ENCODE results near the gene CRLF2.
"Not testable (repeated sequence)": the region's sequence is repeated elsewhere in the genome, so short reads cannot be mapped to it uniquely, and the experiment has no call there.

The CRLF2 gene

DNA sequence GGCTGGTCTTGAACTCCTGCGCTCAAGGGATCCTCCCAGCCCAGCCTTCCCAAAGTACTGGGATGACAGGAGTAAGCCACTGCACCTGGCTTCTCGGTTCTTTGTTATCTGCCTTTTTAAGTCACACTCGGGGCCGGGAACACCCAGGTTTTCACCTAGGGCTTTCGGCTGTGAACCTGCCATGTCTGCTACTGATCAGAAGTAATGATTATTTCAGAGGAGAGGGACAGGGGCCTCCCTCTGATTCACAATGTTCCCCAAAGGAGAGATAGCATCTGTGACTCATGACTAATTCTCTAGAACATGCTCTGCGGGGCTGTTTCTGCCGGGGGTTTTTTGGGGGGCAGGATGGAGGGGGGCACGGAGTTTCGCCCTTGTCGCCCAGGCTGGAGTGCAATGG is 26.9 kb downstream of the CRLF2 start:
- Histone ChIP-seq H3K9me3 (ENCODE audit: control insufficient read depth, low read length) (no peaks in the 10 kb centered on the region), H3K36me3 (ENCODE audit: control insufficient read depth, insufficient read depth, low read length) (no peaks in the 10 kb centered on the region), H3K27ac (no peak overlapping the region), H3K4me3 (ENCODE audit: low read depth, low read length) (no peak overlapping the region), H3K4me1 (no peaks in the 10 kb centered on the region), H3K4me2 (ENCODE audit: low read length) (no peak overlapping the region), H3K9ac (no peak overlapping the region), H3K27me3 (ENCODE audit: control insufficient read depth, insufficient read depth, low read length) (no peaks in the 10 kb centered on the region), H3K79me2 (no peaks in the 10 kb centered on the region), H2AFZ (no peak overlapping the region)
- TF ChIP-seq, protein P1, sequence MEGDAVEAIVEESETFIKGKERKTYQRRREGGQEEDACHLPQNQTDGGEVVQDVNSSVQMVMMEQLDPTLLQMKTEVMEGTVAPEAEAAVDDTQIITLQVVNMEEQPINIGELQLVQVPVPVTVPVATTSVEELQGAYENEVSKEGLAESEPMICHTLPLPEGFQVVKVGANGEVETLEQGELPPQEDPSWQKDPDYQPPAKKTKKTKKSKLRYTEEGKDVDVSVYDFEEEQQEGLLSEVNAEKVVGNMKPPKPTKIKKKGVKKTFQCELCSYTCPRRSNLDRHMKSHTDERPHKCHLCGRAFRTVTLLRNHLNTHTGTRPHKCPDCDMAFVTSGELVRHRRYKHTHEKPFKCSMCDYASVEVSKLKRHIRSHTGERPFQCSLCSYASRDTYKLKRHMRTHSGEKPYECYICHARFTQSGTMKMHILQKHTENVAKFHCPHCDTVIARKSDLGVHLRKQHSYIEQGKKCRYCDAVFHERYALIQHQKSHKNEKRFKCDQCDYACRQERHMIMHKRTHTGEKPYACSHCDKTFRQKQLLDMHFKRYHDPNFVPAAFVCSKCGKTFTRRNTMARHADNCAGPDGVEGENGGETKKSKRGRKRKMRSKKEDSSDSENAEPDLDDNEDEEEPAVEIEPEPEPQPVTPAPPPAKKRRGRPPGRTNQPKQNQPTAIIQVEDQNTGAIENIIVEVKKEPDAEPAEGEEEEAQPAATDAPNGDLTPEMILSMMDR (IDR thresholded peaks at IDR 0.05): no peak

DNA sequence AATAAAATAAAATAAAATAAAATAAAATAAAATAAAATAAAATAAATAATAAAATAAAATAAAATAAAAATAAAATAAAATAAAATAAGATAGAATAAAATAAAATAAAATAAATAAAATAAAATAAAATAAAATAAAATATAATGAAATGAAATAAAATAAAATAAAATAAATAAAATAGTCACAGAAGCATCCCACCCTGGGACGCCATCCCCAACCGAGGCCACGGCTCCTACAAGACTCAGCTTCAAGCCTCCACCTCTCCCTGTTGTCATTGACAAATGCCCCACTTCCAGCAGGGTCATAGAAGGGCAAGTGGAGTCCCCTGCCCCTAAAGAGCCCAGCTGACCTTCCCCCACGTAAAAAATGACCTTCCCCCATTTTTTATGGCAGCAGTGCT is 30.2 kb downstream of the CRLF2 start:
- Histone ChIP-seq H2AFZ (no peak overlapping the region), H3K4me2 (ENCODE audit: low read length) (no peak overlapping the region), H3K9ac (no peak overlapping the region), H3K27me3 (ENCODE audit: control insufficient read depth, insufficient read depth, low read length) (no peaks in the 10 kb centered on the region), H3K36me3 (ENCODE audit: control insufficient read depth, insufficient read depth, low read length) (no peaks in the 10 kb centered on the region), H3K4me1 (no peaks in the 10 kb centered on the region), H3K4me3 (ENCODE audit: low read depth, low read length) (no peak overlapping the region), H3K79me2 (no peaks in the 10 kb centered on the region), H3K27ac (no peak overlapping the region), H3K9me3 (ENCODE audit: control insufficient read depth, low read length) (no peaks in the 10 kb centered on the region)
- TF ChIP-seq, protein P1 (IDR thresholded peaks at IDR 0.05): no peak

DNA sequence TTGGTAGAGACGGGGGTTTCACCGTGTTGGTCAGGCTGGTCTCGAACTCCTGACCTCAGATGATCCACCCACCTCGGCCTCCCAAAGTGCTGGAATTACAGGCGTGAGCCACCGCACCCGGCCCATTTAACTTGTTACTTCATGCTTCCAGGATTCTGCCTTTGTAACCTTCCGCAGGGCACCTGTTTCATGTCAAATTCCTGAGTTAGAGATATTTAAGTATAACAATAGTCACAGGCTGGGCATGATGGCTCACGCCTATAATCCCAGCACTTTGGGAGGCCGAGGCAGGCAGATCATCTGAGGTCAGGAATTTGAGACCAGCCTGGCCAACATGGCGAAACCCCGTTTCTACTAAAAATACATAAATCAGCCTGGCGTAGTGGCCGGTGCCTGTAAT is 30.8 kb downstream of the CRLF2 start:
- H2AFZ ChIP-seq; H3K9me3 ChIP-seq (ENCODE audit: control insufficient read depth, low read length); H3K4me1 ChIP-seq; H3K4me3 ChIP-seq (ENCODE audit: low read depth, low read length); H3K79me2 ChIP-seq; H3K27me3 ChIP-seq (ENCODE audit: control insufficient read depth, insufficient read depth, low read length); H3K9ac ChIP-seq; H3K36me3 ChIP-seq (ENCODE audit: control insufficient read depth, insufficient read depth, low read length); H3K27ac ChIP-seq; H3K4me2 ChIP-seq (ENCODE audit: low read length): not testable (repeated sequence)

DNA sequence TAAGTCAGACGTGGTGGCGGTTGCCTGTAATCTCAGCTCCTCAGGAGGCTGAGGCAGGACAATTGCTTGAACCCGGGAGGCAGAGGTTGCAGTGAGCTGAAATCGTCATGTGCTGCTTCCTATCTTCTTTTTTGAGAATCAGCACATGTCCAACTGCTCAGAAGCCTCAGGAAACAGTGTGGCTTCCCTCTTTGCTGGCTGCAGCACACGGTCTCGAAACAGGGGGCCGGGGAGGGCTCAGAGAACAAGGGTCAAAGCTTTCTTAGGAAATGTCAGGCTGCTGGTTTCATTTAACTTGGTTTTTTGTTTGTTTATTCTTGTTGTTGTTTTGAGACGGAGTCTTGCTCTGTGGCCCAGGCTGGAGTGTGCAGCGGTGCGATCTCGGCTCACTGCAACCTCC is 31.3 kb downstream of the CRLF2 start:
- Histone ChIP-seq H2AFZ (no peak overlapping the region), H3K27ac (no peak overlapping the region), H3K27me3 (ENCODE audit: control insufficient read depth, insufficient read depth, low read length) (no peaks in the 10 kb centered on the region), H3K9ac (no peak overlapping the region), H3K79me2 (no peaks in the 10 kb centered on the region), H3K36me3 (ENCODE audit: control insufficient read depth, insufficient read depth, low read length) (no peaks in the 10 kb centered on the region), H3K9me3 (ENCODE audit: control insufficient read depth, low read length) (no peaks in the 10 kb centered on the region), H3K4me2 (ENCODE audit: low read length) (no peak overlapping the region), H3K4me1 (no peaks in the 10 kb centered on the region), H3K4me3 (ENCODE audit: low read depth, low read length) (no peak overlapping the region)
- TF ChIP-seq, protein P1 (IDR thresholded peaks at IDR 0.05): no peak

DNA sequence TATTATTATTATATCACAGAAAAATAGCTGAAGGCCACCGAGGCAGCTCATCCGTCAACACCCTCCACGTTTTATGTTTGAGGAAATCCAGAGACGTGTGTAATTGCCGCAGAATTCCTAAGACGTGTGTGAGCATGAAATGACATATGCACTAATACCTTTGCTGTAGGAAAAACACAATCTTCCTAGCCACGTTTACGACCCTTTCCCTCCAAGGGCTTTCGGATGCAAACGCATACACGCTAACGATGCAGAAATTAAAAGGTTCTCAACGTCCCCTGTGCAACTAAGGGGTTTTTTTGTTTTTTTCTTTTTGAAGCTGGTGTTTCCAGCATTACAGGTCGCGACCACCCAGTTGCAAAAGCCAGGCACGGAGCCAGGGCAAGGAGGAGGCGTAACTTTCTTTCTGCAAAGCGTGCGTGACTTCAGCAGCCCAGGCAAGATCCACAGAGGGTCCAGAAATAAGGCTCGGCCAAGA is 33.8 kb downstream of the CRLF2 start:
- no peak overlapping the region for H3K27ac ChIP-seq
- H3K4me1 ChIP-seq: no peaks in the 10 kb centered on the region
- H3K4me3 ChIP-seq (ENCODE audit: low read depth, low read length): no peak overlapping the region
- H3K9ac ChIP-seq: no peak overlapping the region
- TF ChIP-seq, protein P1 (IDR thresholded peaks at IDR 0.05): no peak
- H3K4me2 ChIP-seq (ENCODE audit: low read length): peak overlapping the region; percentile 31
- no peak overlapping the region for H2AFZ ChIP-seq
- no peaks in the 10 kb centered on the region for H3K36me3 ChIP-seq (ENCODE audit: control insufficient read depth, insufficient read depth, low read length)
- no peaks in the 10 kb centered on the region for H3K79me2 ChIP-seq
- H3K9me3 ChIP-seq (ENCODE audit: control insufficient read depth, low read length): no peaks in the 10 kb centered on the region
- no peaks in the 10 kb centered on the region for H3K27me3 ChIP-seq (ENCODE audit: control insufficient read depth, insufficient read depth, low read length)

DNA sequence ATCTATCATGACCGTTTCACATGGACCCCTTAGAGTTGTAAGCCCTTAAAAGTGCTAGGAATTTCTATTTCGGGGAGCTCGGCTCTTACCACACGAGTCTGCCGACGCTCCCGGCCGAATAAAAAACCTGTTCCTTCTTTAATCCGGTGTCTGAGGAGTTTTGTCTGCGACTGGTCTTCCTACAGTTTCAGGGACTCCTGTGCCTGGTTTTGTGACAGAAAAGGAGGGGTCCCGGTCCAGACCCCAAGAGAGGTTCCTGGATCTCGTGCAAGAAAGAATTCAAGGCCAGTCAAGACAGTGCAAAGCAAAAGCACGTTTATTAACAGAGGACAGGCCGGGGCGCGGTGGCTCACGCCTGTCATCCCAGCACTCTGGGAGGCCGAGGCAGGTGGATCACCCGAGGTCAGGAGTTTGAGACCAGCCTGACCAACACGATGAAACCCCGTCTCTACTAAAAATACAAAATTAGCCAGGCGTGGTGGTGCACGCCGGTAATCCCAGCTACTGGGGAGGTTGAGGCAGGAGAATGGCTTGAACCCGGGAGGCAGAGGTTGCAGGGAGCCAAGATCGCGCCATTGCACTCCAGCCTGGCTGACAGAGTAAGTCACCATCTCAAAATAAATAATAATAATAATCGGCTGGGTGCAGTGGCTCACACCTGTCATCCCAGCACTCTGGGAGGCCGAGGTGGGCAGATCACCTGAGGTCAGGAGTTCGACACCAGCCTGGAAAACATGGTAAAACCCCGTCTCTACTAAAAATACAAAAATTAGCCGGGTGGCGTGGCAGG is 35.7 kb downstream of the CRLF2 start:
- not testable (repeated sequence) for H3K4me1 ChIP-seq; H2AFZ ChIP-seq; H3K27me3 ChIP-seq (ENCODE audit: control insufficient read depth, insufficient read depth, low read length); H3K4me3 ChIP-seq (ENCODE audit: low read depth, low read length); H3K79me2 ChIP-seq; H3K9me3 ChIP-seq (ENCODE audit: control insufficient read depth, low read length); H3K36me3 ChIP-seq (ENCODE audit: control insufficient read depth, insufficient read depth, low read length); H3K27ac ChIP-seq; H3K4me2 ChIP-seq (ENCODE audit: low read length); H3K9ac ChIP-seq

DNA sequence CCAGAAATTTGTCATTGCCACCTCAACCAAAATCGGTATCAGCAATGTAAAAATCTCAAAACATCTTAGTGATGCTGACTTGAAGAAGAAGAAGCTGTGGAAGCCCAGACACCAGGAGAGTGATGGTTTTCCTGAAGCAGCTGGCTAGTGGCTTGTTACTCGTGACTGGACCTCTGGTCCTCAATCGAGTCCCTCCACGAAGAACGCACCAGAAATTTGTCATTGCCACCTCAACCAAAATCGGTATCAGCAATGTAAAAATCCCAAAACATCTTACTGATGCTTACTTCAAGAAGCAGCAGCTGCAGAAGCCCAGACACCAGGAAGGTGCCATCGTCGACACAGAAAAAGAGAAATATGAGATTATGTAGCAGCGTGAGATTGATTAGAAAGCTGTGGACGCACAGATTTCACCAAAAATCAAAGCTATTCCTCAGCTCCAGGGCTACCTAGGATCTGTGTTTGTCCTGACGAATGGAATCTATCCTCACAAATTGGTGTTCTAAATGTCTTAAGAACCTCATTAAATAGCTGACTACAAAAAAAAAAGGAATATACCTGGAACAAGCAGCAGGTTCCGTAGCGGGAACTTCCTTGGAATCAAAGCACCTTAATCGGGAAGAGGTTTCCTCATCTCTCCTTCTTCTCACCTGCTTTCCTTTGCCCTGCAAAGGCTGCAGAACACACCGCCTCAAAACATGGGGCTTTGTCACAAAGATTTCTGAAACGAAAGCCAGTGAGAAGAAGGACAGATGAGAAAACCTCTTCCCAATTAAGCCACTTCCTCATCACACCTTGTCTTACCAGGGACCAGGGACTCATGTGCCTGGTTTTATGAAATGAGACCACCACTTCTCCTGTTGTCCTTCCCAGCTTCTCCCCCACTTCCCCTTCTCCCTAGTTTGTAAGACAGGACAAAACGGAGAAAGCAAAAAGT is 37.6 kb downstream of the CRLF2 start:
- not testable (repeated sequence) for H3K4me3 ChIP-seq (ENCODE audit: low read depth, low read length); H2AFZ ChIP-seq; H3K9me3 ChIP-seq (ENCODE audit: control insufficient read depth, low read length); H3K4me1 ChIP-seq; H3K36me3 ChIP-seq (ENCODE audit: control insufficient read depth, insufficient read depth, low read length); H3K27me3 ChIP-seq (ENCODE audit: control insufficient read depth, insufficient read depth, low read length); H3K79me2 ChIP-seq; H3K9ac ChIP-seq; H3K4me2 ChIP-seq (ENCODE audit: low read length); H3K27ac ChIP-seq

Data from parathyroid adenoma (tissue), 2 donors.